Activated T-helper 1 cell treated with anti-CD3 and anti-CD28 coated beads, Interleukin-12 subunit alpha, Interleukin-12 subunit beta, Interleukin-2, Interleukin-4 antibody, amounts not matched to agents 30 ng/mL and 10 ng/mL and 1 ng/mL, durations not matched to agents 14 hours and 24 hours and 36 hours (primary cell): ENCODE data around the gene SERPINA3. TPM values are rescaled to one million over a fixed set of nuclear protein-coding genes. Genes with fewer than 3 reads are reported as not detected.
"Not testable (repeated sequence)": the region's sequence is repeated elsewhere in the genome, so short reads cannot be mapped to it uniquely, and the experiment has no call there.

Experiments used
- DNase-seq: peaks from one replicate; pipeline ENCODE4 v3.0.0; 2021; ENCODE audit warnings: low spot score
- H3K27ac Mint-ChIP-seq: one replicate; pipeline ENCODE4 v1.8.0; 2021; ENCODE audit warnings: mild to moderate bottlenecking, mixed read lengths
- H3K27me3 Mint-ChIP-seq: one replicate; pipeline ENCODE4 v1.8.0; 2022; ENCODE audit warnings: mild to moderate bottlenecking, moderate library complexity, mixed read lengths; ENCODE audit not compliant: insufficient read depth
- H3K36me3 Mint-ChIP-seq: one replicate; pipeline ENCODE4 v1.8.0; 2021; ENCODE audit warnings: low read depth, mixed read lengths
- H3K4me1 Mint-ChIP-seq: one replicate; pipeline ENCODE4 v1.8.0; 2021; ENCODE audit warnings: low read depth, mixed read lengths
- H3K4me3 Mint-ChIP-seq: one replicate; pipeline ENCODE4 v1.8.0; 2021; ENCODE audit warnings: mild to moderate bottlenecking, moderate library complexity, mixed read lengths
- H3K9me3 Mint-ChIP-seq: one replicate; pipeline ENCODE4 v1.8.0; 2021; ENCODE audit warnings: mixed read lengths
- intact Hi-C: fragments of 100-400 bp; cut with micrococcal nuclease; formaldehyde crosslinking; loops from one replicate; pipeline ENCODE4 v1.15.1; 2024
- total RNA-seq: library from RNA; stranded (reverse); gene quantifications from 2 replicates; pipeline ENCODE4 v1.2.3, GENCODE V29; 2022

Gene SERPINA3
- total RNA-seq, 1 donor from 2014 or later: not detected

GRCh38 chr14:94635154-94635553 lies 23.0 kb downstream of the SERPINA3 start:
- Mint-ChIP-seq H3K36me3 (no peaks in the 10 kb centered on the region), H3K9me3 (no peaks in the 10 kb centered on the region), H3K4me1 (no peaks in the 10 kb centered on the region), H3K4me3 (no peak overlapping the region), H3K27me3 (no peaks in the 10 kb centered on the region), H3K27ac (no peak overlapping the region)
- DNase-seq: no peak
- intact Hi-C loops: no loop called here

- H3K4me1 Mint-ChIP-seq: no peaks in the 10 kb centered on the region
- H3K4me3 Mint-ChIP-seq: no peak overlapping the region
- DNase-seq: no peak
- H3K9me3 Mint-ChIP-seq: no peaks in the 10 kb centered on the region
- no peak overlapping the region for H3K27ac Mint-ChIP-seq
- no peaks in the 10 kb centered on the region for H3K27me3 Mint-ChIP-seq
- intact Hi-C loops: no loop called here
- no peaks in the 10 kb centered on the region for H3K36me3 Mint-ChIP-seq
These were observed 24.7 kb downstream of the SERPINA3 start for GRCh38 chr14:94636744-94637412.

GRCh38 chr14:94637814-94638213 lies 25.6 kb downstream of the SERPINA3 start:
- H3K4me3 Mint-ChIP-seq, intact Hi-C loops, H3K4me1 Mint-ChIP-seq, H3K9me3 Mint-ChIP-seq, DNase-seq, H3K36me3 Mint-ChIP-seq, H3K27ac Mint-ChIP-seq, H3K27me3 Mint-ChIP-seq: not testable (repeated sequence)

GRCh38 chr14:94638339-94638738 lies 26.1 kb downstream of the SERPINA3 start:
- Mint-ChIP-seq H3K27ac (no peak overlapping the region), H3K4me1 (no peaks in the 10 kb centered on the region), H3K9me3 (no peaks in the 10 kb centered on the region), H3K4me3 (no peak overlapping the region), H3K36me3 (no peaks in the 10 kb centered on the region), H3K27me3 (no peaks in the 10 kb centered on the region)
- DNase-seq: no peak
- intact Hi-C loops: no loop called here

- Mint-ChIP-seq H3K4me3 (no peak overlapping the region), H3K27me3 (no peaks in the 10 kb centered on the region), H3K9me3 (no peaks in the 10 kb centered on the region), H3K27ac (no peak overlapping the region), H3K36me3 (no peaks in the 10 kb centered on the region), H3K4me1 (no peaks in the 10 kb centered on the region)
- intact Hi-C loops: no loop called here
- DNase-seq: no peak
These were observed 27.0 kb downstream of the SERPINA3 start for GRCh38 chr14:94638961-94639817.

- DNase-seq: no peak
- no peak overlapping the region for H3K27ac Mint-ChIP-seq
- H3K36me3 Mint-ChIP-seq: no peaks in the 10 kb centered on the region
- no peaks in the 10 kb centered on the region for H3K9me3 Mint-ChIP-seq
- no peak overlapping the region for H3K4me3 Mint-ChIP-seq
- H3K4me1 Mint-ChIP-seq: no peaks in the 10 kb centered on the region
- intact Hi-C loops: no loop called here
- no peaks in the 10 kb centered on the region for H3K27me3 Mint-ChIP-seq
These were observed 28.8 kb downstream of the SERPINA3 start for GRCh38 chr14:94640721-94641631.

GRCh38 chr14:94641632-94641955 lies 29.4 kb downstream of the SERPINA3 start:
- no peaks in the 10 kb centered on the region for H3K36me3 Mint-ChIP-seq
- no peak for DNase-seq
- H3K4me1 Mint-ChIP-seq: no peaks in the 10 kb centered on the region
- intact Hi-C loops: no loop called here
- no peaks in the 10 kb centered on the region for H3K27me3 Mint-ChIP-seq
- no peak overlapping the region for H3K4me3 Mint-ChIP-seq
- no peak overlapping the region for H3K27ac Mint-ChIP-seq
- H3K9me3 Mint-ChIP-seq: no peaks in the 10 kb centered on the region

- Mint-ChIP-seq H3K27ac (no peak overlapping the region), H3K36me3 (no peaks in the 10 kb centered on the region), H3K4me1 (no peaks in the 10 kb centered on the region), H3K4me3 (no peak overlapping the region), H3K27me3 (no peaks in the 10 kb centered on the region), H3K9me3 (no peaks in the 10 kb centered on the region)
- intact Hi-C loops: no loop called here
- DNase-seq: no peak
These were observed 31.3 kb downstream of the SERPINA3 start for GRCh38 chr14:94643316-94644101.

GRCh38 chr14:94644102-94644535 lies 31.9 kb downstream of the SERPINA3 start:
- Mint-ChIP-seq H3K27me3 (no peaks in the 10 kb centered on the region), H3K36me3 (no peaks in the 10 kb centered on the region), H3K4me3 (no peak overlapping the region), H3K9me3 (no peaks in the 10 kb centered on the region), H3K27ac (no peak overlapping the region), H3K4me1 (no peaks in the 10 kb centered on the region)
- DNase-seq: no peak
- intact Hi-C loops: no loop called here

- H3K27ac Mint-ChIP-seq: no peak overlapping the region
- H3K4me3 Mint-ChIP-seq: no peak overlapping the region
- H3K9me3 Mint-ChIP-seq: no peaks in the 10 kb centered on the region
- H3K4me1 Mint-ChIP-seq: no peaks in the 10 kb centered on the region
- H3K36me3 Mint-ChIP-seq: no peaks in the 10 kb centered on the region
- no peaks in the 10 kb centered on the region for H3K27me3 Mint-ChIP-seq
- DNase-seq: no peak
- intact Hi-C loops: no loop called here
These were observed 33.9 kb downstream of the SERPINA3 start for GRCh38 chr14:94646066-94646465.

GRCh38 chr14:94646481-94646880 lies 34.3 kb downstream of the SERPINA3 start:
- no peak overlapping the region for H3K27ac Mint-ChIP-seq
- no peak for DNase-seq
- no peaks in the 10 kb centered on the region for H3K4me1 Mint-ChIP-seq
- no peaks in the 10 kb centered on the region for H3K36me3 Mint-ChIP-seq
- intact Hi-C loops: no loop called here
- no peak overlapping the region for H3K4me3 Mint-ChIP-seq
- no peaks in the 10 kb centered on the region for H3K9me3 Mint-ChIP-seq
- H3K27me3 Mint-ChIP-seq: no peaks in the 10 kb centered on the region

GRCh38 chr14:94648801-94649200 lies 36.6 kb downstream of the SERPINA3 start:
- no peaks in the 10 kb centered on the region for H3K27me3 Mint-ChIP-seq
- no peaks in the 10 kb centered on the region for H3K4me1 Mint-ChIP-seq
- no peak for DNase-seq
- no peak overlapping the region for H3K27ac Mint-ChIP-seq
- H3K9me3 Mint-ChIP-seq: no peaks in the 10 kb centered on the region
- intact Hi-C loops: no loop called here
- H3K36me3 Mint-ChIP-seq: no peaks in the 10 kb centered on the region
- H3K4me3 Mint-ChIP-seq: no peak overlapping the region
